Left lobe of liver (tissue), 2 donors: ENCODE data around the gene LAX1. TPM values are rescaled to one million over a fixed set of nuclear protein-coding genes. Genes with fewer than 3 reads are reported as not detected.

Experiments
- ATAC-seq: fragments of 200-7000 bp; cut with Tn5 transposase; one replicate; pipeline ENCODE4 v1.9.1; 2020; ENCODE audit warnings: mild to moderate bottlenecking, moderate library complexity
- DNase-seq: peaks from one replicate; pipeline ENCODE4 v3.0.0-alpha.2; 2020; ENCODE audit warnings: low spot score
- total RNA-seq: library from RNA; stranded (reverse); gene quantifications from one replicate; pipeline ENCODE4 v1.2.1, GENCODE V29; 2021
- donor health status: DM: no; HTN: no; CAD: no; lungs with moderate emphysema.
- donor health status: DM: no; HTN: yes; CAD: no.

LAX1 gene
- total RNA-seq, 1 donor from 2014 or later: 0.25 TPM

- no peak for ATAC-seq
- DNase-seq: no peak
These were observed 35.0 kb downstream of the LAX1 start for GRCh38 chr1:203799971-203800370.

- no peak for DNase-seq
These were observed 40.7 kb downstream of the LAX1 start for GRCh38 chr1:203805689-203806088.

GRCh38 chr1:203807196-203807595, 42.2 kb downstream of the LAX1 start:
- DNase-seq (no peak), ATAC-seq (no peak)

More at GRCh38 chr1:203805689-203806088, 40.7 kb downstream of the LAX1 start:
- no peak for ATAC-seq

GRCh38 chr1:203813581-203814341, 48.8 kb downstream of the LAX1 start:
- no peak for ATAC-seq
- no peak for DNase-seq

GRCh38 chr1:203818399-203818798, 53.4 kb downstream of the LAX1 start:
- ATAC-seq: no peak
- DNase-seq: no peak

- no peak for DNase-seq
- no peak for ATAC-seq
These were observed 58.3 kb downstream of the LAX1 start for GRCh38 chr1:203823306-203823705.

Other genes with a start within 250 kb of the LAX1 start
- gene ATP2B4, start 138.4 kb upstream of the LAX1 start, total RNA-seq: 9.9 TPM
- gene ZBED6, start 30.4 kb downstream of the LAX1 start, total RNA-seq: 17.0 TPM
- gene ZC3H11A, start 30.4 kb downstream of the LAX1 start, total RNA-seq: 23.7 TPM
- 27.7 TPM for gene SNRPE, start 96.4 kb downstream of the LAX1 start, total RNA-seq